Panc1 (cell line): ENCODE data around the gene USP3. TPM values are rescaled to one million over a fixed set of nuclear protein-coding genes. Genes with fewer than 3 reads are reported as not detected.

Experiments
- ATAC-seq: fragments of 200-7000 bp; cut with Tn5 transposase; 2 replicates; pipeline ENCODE4 v1.9.1; 2020; ENCODE audit warnings: mild to moderate bottlenecking, moderate library complexity
- BruUV-seq: library from RNA; stranded (reverse); fragments of 400-500 nt; replicated peaks from 2 replicates; lab custom pipeline; 2021; lab: Mats Ljungman, UMichigan
- CTCF ChIA-PET: fragments of 300-600 bp; sonication (Branson Sonifier 250); formaldehyde crosslinking; loops from one replicate; lab custom pipeline; 2022; ENCODE audit warnings: antibody characterized with exemption; lab: Charles Lee
- POLR2A ChIA-PET: fragments of 300-600 bp; sonication (Branson Sonifier 250); formaldehyde crosslinking; loops from one replicate; lab custom pipeline; 2022; ENCODE audit warnings: antibody characterized with exemption; lab: Charles Lee
- DNase-seq: peaks from one replicate; pipeline ENCODE4 v3.0.0-alpha.2; 2010; ENCODE audit warnings: low read depth, low spot score
- H3K27ac ChIP-seq: 2 replicates; pipeline ENCODE4 v1.5.1; 2011; ENCODE audit warnings: mild to moderate bottlenecking, low read length, inconsistent platforms
- H3K27me3 ChIP-seq: fragments of 200-500 bp; sonication (Bioruptor generic); 2 replicates; pipeline ENCODE4 v1.6.0; 2014; ENCODE audit warnings: low read length, inconsistent platforms; ENCODE audit not compliant: control insufficient read depth, insufficient read depth
- H3K36me3 ChIP-seq: fragments of 200-500 bp; sonication (Bioruptor generic); 2 replicates; pipeline ENCODE4 v1.5.1; 2014; ENCODE audit warnings: inconsistent platforms, mild to moderate bottlenecking, low read length, moderate library complexity; ENCODE audit not compliant: control insufficient read depth, insufficient read depth
- H3K4me1 ChIP-seq: 2 replicates; pipeline ENCODE4 v1.5.1; 2011; ENCODE audit warnings: inconsistent platforms, mild to moderate bottlenecking, low read length, moderate library complexity; ENCODE audit not compliant: control insufficient read depth, insufficient read depth
- H3K4me3 ChIP-seq, 2 experiments: 2 replicates each; pipeline ENCODE4 v1.5.1; 2011 to 2012; ENCODE audit warnings: low read depth in 2 of 2, low read length in 2 of 2, mild to moderate bottlenecking in 2 of 2, inconsistent platforms in 1 of 2, moderate library complexity in 1 of 2
- H3K9me3 ChIP-seq: fragments of 200-500 bp; sonication (Bioruptor generic); 2 replicates; pipeline ENCODE4 v1.5.1; 2014; ENCODE audit warnings: low read depth, mild to moderate bottlenecking, inconsistent platforms, low read length, moderate library complexity; ENCODE audit not compliant: control insufficient read depth, insufficient read depth
- CTCF ChIP-seq: fragments of 450-650 bp; IDR thresholded peaks from 2 replicates; pipeline ENCODE4 v1.5.1; 2017; ENCODE audit warnings: mild to moderate bottlenecking
- POLR2AphosphoS5 ChIP-seq: IDR thresholded peaks from 2 replicates; pipeline ENCODE4 v1.6.1; 2012; ENCODE audit warnings: mild to moderate bottlenecking, low read depth, low read length, moderate library complexity
- REST ChIP-seq, 2 experiments: IDR thresholded peaks; 2 replicates each; pipeline ENCODE4 v1.6.1; 2011 to 2012; ENCODE audit warnings: low read depth in 2 of 2, control low read depth in 1 of 2, low read length in 1 of 2, mild to moderate bottlenecking in 1 of 2, moderate library complexity in 1 of 2; ENCODE audit not compliant: insufficient read depth in 1 of 2
- SIN3A ChIP-seq: IDR thresholded peaks from 2 replicates; pipeline ENCODE4 v1.6.1; 2012; ENCODE audit warnings: low read depth, mild to moderate bottlenecking, low read length, moderate library complexity, borderline replicate concordance; ENCODE audit not compliant: insufficient read depth
- TCF7L2 ChIP-seq: IDR thresholded peaks from 2 replicates; pipeline ENCODE4 v1.6.1; 2011; ENCODE audit warnings: mild to moderate bottlenecking, low read depth, low read length, inconsistent platforms
- in situ Hi-C: cut with HindIII; loops from 2 replicates; pipeline ENCODE4 v1.10.0; 2016; ENCODE audit warnings: low sequenced_read_pairs, low pct_unique_long_range_greater_than_20kb
- intact Hi-C: fragments of 100-400 bp; cut with micrococcal nuclease; formaldehyde crosslinking; loops from one replicate; pipeline ENCODE4 v1.10.0; 2022; ENCODE audit not compliant: unreplicated experiment
- total RNA-seq: library from RNA; stranded (reverse); gene quantifications from one replicate; pipeline ENCODE4 v1.2.1, GENCODE V29; 2021; ENCODE audit not compliant: unreplicated experiment

USP3 gene
- total RNA-seq, 1 experiment from 2014 or later: 51.4 TPM

GRCh38 chr15:63556736-63557135 is 52.3 kb downstream of the USP3 start:
- Histone ChIP-seq H3K9me3 (no peaks in the 10 kb centered on the region), H3K27me3 (no peaks in the 10 kb centered on the region), H3K4me1 (peaks cover 29% of the 10 kb centered on the region), H3K27ac (no peak overlapping the region), H3K36me3 (peaks cover 8% of the 10 kb centered on the region; the same call in 1 of the 2 replicates), H3K4me3 (no peak overlapping the region)
- in situ Hi-C loops: no loop called here
- no peak for ATAC-seq
- no peak for DNase-seq
- no TSS peak for BruUV-seq
- ChIA-PET CTCF (no interaction called here), POLR2A (no interaction called here)
- TF ChIP-seq TCF7L2 (no peak), POLR2AphosphoS5 (no peak), CTCF (no peak), REST (IDR thresholded peaks at IDR 0.05; ENCODE audit: insufficient read depth in 1 of 2, low read depth in 2 of 2, low read length in 1 of 2) (no peak), SIN3A (no peak)
- intact Hi-C loops: no loop called here

GRCh38 chr15:63559753-63560152 is 55.4 kb downstream of the USP3 start:
- Histone ChIP-seq H3K4me3 (no peak overlapping the region), H3K4me1 (peaks cover 3% of the 10 kb centered on the region; the same call in 1 of the 2 replicates), H3K27ac (no peak overlapping the region), H3K36me3 (peaks cover 11% of the 10 kb centered on the region; the same call in 1 of the 2 replicates), H3K9me3 (no peaks in the 10 kb centered on the region), H3K27me3 (no peaks in the 10 kb centered on the region)
- DNase-seq (no peak), ATAC-seq (no peak)
- TF ChIP-seq TCF7L2 (no peak), REST (IDR thresholded peaks at IDR 0.05; ENCODE audit: insufficient read depth in 1 of 2, low read depth in 2 of 2, low read length in 1 of 2) (no peak), POLR2AphosphoS5 (no peak), CTCF (no peak), SIN3A (no peak)
- in situ Hi-C loops: no loop called here
- BruUV-seq: no TSS peak
- CTCF ChIA-PET: no interaction called here
- POLR2A ChIA-PET: no interaction called here
- intact Hi-C loops: no loop called here
